Hematopoietic multipotent progenitor cell treated with erythropoietin and hydrocortisone succinate and interleukin-3 and kit ligand, for 15 days (in vitro differentiated cells): ENCODE results near the gene JADE1.

Experiments used
- DNase-seq: peaks from one replicate; pipeline ENCODE4 v3.0.0-alpha.2; 2015; ENCODE audit warnings: low spot score

The JADE1 gene

GRCh38 chr4:128877934-128878333 lies 68.4 kb downstream of the JADE1 start:
- no peak for DNase-seq

GRCh38 chr4:128879283-128879682 lies 69.8 kb downstream of the JADE1 start:
- DNase-seq = no peak

- DNase-seq = no peak
These were observed 70.5 kb downstream of the JADE1 start for GRCh38 chr4:128879971-128880370.

GRCh38 chr4:128880662-128881061 lies 71.2 kb downstream of the JADE1 start:
- no peak for DNase-seq

- DNase-seq = no peak
These were observed 95.3 kb downstream of the JADE1 start for GRCh38 chr4:128904821-128905220.

- no peak for DNase-seq
These were observed 97.1 kb downstream of the JADE1 start for GRCh38 chr4:128906581-128906980.

- no peak for DNase-seq
These were observed 98.5 kb downstream of the JADE1 start for GRCh38 chr4:128907981-128908380.

GRCh38 chr4:128908735-128909134 lies 99.2 kb downstream of the JADE1 start:
- no peak for DNase-seq

- DNase-seq = no peak
These were observed 103.7 kb downstream of the JADE1 start for GRCh38 chr4:128913228-128913627.

- DNase-seq = no peak
These were observed 106.0 kb downstream of the JADE1 start for GRCh38 chr4:128915544-128915943.

GRCh38 chr4:128916832-128917231 lies 107.3 kb downstream of the JADE1 start:
- DNase-seq = no peak

GRCh38 chr4:128917781-128918180 lies 108.3 kb downstream of the JADE1 start:
- DNase-seq = no peak

GRCh38 chr4:128921954-128922353 lies 112.5 kb downstream of the JADE1 start:
- no peak for DNase-seq
